T1000 (cell line): ENCODE measurements around the gene CDRT15.
"Not testable (repeated sequence)": the region's sequence is repeated elsewhere in the genome, so short reads cannot be mapped to it uniquely, and the experiment has no call there.

Experiments
- DNase-seq: peaks from one replicate; lab custom pipeline; 2025; ENCODE audit warnings: mixed read lengths; lab: John Stamatoyannopoulos, UW

The CDRT15 gene

DNA sequence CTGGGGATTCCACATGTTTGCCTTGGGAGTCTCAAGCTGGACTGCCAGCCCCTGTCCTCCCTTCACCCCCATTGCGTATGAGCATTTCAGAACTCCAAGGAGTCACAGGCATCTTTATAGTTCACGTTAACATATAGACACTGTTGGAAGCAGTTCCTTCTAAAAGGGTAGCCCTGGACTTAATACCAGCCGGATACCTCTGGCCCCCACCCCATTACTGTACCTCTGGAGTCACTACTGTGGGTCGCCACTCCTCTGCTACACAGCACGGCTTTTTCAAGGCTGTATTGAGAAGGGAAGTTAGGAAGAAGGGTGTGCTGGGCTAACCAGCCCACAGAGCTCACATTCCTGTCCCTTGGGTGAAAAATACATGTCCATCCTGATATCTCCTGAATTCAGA lies 28.9 kb downstream of the CDRT15 start:
- no peak for DNase-seq

GRCh38 chr17:14206891-14207290 lies 29.8 kb downstream of the CDRT15 start:
- no peak for DNase-seq

- DNase-seq: no peak
These were observed 30.6 kb downstream of the CDRT15 start for GRCh38 chr17:14205992-14206461.

DNA sequence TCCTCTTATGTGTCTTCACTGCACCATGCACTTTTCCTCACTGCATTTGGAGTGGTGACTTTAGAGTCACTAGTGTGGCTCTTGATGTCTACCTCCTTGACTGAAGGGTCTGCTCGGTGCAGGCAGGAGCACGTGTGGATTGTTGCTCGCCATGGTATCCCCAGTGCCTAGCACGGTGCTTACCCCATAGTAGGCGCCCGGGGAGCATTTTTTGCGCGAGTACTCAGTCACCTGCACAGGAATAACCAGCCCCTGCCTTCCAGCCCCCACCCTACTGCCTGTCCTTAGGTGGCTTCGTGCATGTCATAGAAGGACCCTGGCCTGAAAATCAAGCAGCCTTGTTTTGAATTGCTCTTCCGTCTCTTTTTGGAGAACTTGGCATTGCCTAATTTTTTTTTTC lies 31.3 kb downstream of the CDRT15 start:
- no peak for DNase-seq

- DNase-seq: no peak
These were observed 32.1 kb downstream of the CDRT15 start for GRCh38 chr17:14204546-14204945.

DNA sequence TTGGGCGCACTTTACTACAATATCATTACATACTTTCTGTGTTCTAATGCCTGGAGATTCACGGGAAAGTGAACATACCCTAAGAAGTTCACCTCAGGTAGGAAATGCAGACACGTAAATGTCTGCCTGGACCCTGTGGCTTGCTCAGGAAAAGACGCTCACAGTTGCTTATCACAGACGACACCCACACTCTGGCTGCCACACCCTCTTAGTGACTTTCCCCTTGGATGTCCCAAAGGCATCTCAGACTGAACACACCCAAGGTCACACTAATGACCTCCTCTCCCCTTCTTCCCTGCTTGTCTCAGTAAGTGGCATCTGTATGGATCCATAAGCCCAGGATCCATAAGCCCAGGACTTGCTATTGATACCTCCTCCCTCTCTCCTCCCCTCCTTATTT lies 32.6 kb downstream of the CDRT15 start:
- no peak for DNase-seq

GRCh38 chr17:14203388-14203787 lies 33.3 kb downstream of the CDRT15 start:
- DNase-seq: no peak

GRCh38 chr17:14202388-14203166 lies 34.1 kb downstream of the CDRT15 start:
- DNase-seq: no peak

DNA sequence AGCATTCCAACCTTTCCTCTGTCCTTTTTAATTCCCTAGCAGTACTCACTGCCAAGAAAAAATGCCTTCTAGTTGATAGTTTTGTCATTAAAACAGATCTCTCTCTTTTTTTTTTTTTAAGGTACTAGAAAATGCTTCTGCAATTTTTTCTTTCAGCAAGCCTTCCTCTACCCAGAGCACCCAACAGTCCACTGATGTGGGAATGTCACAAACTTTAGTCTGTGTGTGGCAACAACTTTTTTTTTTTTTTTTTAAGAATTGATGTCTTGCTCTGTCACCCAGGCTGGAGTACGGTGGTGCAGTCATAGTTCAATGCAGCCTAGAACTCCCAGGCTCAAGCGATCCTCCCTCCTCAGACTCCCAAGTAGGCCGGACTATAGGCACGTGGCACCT lies 34.7 kb downstream of the CDRT15 start:
- no peak for DNase-seq

- no peak for DNase-seq
These were observed 35.4 kb downstream of the CDRT15 start for GRCh38 chr17:14201021-14201987.

DNA sequence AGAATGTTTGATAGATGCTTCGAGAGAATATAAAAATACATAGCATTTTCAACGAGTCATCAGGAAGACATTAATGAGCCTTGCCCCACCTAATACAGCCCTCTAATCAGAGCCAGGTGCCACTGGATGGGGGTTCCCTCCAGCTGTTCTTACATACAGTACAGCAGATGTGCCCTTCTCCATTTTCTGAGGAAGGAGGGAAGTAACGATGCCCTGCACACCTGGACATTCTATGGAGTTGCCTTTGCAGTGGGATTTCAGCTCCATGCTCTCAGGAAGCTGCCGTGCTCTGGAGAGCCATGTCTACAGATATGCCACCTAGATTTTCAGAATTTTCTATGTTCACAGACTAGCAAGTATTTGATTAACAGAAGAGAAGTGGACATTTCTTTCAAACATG lies 36.3 kb downstream of the CDRT15 start:
- no peak for DNase-seq

- no peak for DNase-seq
These were observed 37.1 kb downstream of the CDRT15 start for GRCh38 chr17:14199601-14200000.

GRCh38 chr17:14198575-14198974 lies 38.1 kb downstream of the CDRT15 start:
- no peak for DNase-seq

DNA sequence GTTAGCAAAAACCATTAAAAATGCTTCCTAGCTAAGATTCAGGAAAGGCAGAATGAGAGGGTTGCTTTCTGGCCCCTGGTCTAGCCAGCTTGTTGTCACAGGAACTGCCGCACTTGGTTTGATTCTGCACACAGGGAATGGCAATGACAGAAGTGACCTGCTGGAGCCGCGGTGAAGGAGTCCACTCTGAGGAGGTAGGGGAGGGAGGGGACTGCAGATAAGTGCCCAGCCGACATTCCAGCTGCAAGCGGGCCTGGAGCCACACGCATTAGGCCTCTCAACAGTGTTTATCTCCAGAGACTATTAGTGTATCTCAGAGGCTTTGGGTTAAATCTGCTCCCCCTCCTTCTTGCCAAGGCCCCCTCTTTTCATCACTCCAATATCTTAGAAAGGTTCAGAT lies 38.6 kb downstream of the CDRT15 start:
- DNase-seq: no peak

- DNase-seq: no peak
These were observed 39.1 kb downstream of the CDRT15 start for GRCh38 chr17:14197586-14197985.

DNA sequence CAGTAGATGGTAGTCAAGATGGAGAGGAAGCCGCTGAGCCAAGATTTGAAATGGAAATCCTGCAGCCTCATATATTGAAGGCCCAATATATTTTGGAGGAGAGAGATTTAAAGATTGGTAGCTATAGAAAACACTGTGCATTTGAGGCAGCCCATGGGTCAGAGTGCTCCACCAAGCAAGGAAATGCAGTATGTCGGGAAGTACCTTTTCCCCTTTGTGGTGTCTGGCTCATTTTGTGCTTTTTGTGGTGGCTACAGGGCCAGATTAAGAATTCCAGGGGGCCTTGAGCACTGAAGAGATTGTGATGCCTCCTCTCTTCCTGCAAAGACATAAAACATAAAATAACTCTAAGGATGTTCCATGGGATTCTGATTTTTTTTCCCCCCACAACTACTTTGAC lies 39.6 kb downstream of the CDRT15 start:
- no peak for DNase-seq

GRCh38 chr17:14196377-14196997 lies 40.2 kb downstream of the CDRT15 start:
- no peak for DNase-seq

DNA sequence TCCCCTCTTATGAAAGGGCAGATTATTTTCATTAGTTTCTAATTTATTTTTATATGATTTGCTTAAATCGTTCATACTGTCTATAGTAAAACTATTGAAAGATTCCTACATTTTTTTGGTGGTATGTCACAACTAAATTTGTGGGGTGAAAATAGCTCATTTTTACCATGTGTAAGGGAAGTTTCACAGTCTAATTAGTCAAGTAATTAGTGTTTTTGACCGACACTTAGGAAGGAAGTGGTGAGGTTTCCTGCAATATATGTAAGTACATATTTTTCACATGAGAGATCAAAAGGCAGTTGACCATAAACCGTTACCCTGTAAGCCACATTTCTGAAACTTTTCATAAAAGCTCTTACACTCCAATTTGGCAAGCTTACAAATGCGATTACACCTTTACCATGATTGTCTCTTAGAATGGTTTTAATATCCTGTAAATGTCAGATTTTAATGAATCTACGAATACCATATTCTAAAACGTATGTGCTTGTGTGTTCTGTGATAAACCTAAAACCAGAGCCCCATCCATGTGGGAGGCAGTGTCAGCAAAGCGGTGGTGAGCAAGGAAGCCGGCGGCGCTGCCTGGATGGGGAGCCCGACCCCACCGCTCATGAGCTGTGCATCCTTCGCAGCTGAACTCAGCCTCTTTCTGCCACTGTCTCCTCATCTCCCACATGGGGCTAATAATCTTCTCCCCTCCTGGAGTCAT lies 43.9 kb downstream of the CDRT15 start:
- DNase-seq: not testable (repeated sequence)

DNA sequence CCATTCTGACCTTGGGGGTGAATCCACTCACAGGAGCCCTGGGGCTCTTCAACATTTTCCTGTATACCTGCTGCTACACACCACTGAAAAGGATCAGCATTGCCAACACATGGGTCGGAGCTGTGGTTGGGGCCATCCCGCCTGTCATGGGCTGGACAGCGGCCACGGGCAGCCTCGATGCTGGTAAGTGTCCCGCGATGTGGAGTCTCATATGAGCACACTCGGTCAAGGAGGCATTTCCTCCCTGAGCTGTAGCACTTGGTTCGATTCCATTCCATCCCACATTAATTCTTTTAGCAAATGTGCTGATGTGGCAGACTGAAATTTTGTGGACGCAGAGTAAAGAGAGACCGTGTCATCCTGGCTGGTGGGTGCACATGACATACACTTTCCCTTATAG lies 44.6 kb downstream of the CDRT15 start:
- not testable (repeated sequence) for DNase-seq

DNA sequence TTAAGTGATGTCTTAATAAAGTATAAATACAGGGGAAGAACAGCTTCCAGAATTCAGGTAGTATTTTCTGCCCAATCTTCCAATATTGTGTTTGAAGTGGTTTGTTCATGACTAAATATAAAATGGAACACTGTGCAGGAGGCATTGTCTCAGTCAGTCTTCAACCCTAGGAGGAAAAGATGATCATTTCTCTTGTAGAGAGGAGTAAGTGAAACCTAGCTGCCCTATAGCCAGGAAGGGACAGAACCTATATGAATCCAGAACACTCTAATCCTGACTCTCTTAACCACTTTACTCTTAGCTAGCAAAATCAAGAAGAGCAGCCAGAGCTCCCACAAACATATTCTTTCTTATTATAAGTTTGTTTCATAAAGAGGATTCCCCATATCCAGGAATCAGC lies 45.2 kb downstream of the CDRT15 start:
- not testable (repeated sequence) for DNase-seq

GRCh38 chr17:14190774-14191173 lies 45.9 kb downstream of the CDRT15 start:
- DNase-seq: not testable (repeated sequence)

DNA sequence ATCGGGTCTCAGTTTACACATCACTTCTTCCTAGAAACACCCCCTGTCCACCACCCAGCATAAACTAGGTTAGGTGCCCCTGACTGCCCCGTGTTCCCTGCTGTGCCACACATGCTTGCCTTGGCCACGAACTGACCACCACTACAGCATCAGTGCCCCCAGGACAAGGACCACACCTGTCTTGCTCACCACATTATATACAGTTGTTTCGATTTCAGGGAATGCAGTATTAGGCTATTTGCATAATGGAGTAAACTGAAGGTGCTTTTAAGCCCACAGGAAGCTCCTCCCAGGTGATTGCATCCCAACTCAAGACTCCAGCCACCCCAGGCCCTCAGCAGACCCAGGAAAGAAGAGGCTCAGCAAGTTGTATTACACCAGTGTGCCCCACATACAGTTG lies 50.2 kb downstream of the CDRT15 start:
- DNase-seq: not testable (repeated sequence)
